Measurements from ENCODE around the gene GJA1. TPM values are rescaled to one million over a fixed set of nuclear protein-coding genes. Genes with fewer than 3 reads are reported as not detected.

Gene GJA1
- total RNA-seq, 1 experiment from 2014 or later: 528 TPM

GRCh38 chr6:121436274-121436857, 920 bp downstream of the GJA1 start:
- Histone ChIP-seq H3K18ac (ENCODE audit: insufficient read length, low read depth, low read length) (peak overlapping the region; percentile 43), H2AK5ac (ENCODE audit: insufficient read length, low read length) (no peak overlapping the region), H2BK15ac (ENCODE audit: low read depth, low read length) (no peak overlapping the region), H4K20me1 (ENCODE audit: control insufficient read depth, insufficient read depth, insufficient read length) (no peaks in the 10 kb centered on the region), H3K9ac (ENCODE audit: extremely low read depth, insufficient read length, low read length) (peak overlapping the region; percentile 96), H4K8ac (replicated peaks; ENCODE audit: insufficient read length, low read depth, low read length) (no peak overlapping the region), H3K27me3 (ENCODE audit: insufficient read depth, low read length) (no peaks in the 10 kb centered on the region), H3K4me2 (ENCODE audit: insufficient read depth, insufficient read length, low read length) (peak overlapping the region; percentile 92), H2AFZ (ENCODE audit: low read length) (no peak overlapping the region), H3K4me1 (ENCODE audit: insufficient read depth, low read length) (no peaks in the 10 kb centered on the region; the same call in 1 of the 2 replicates), H3K79me1 (ENCODE audit: insufficient read depth, low read depth, low read length, poor library complexity, severe bottlenecking) (no peaks in the 10 kb centered on the region), H4K91ac (ENCODE audit: insufficient read length, low read depth, low read length) (no peak overlapping the region), H4K5ac (ENCODE audit: insufficient read length, low read depth, low read length) (no peak overlapping the region), H3K23ac (ENCODE audit: insufficient read length, low read depth, low read length) (no peak overlapping the region), H3T11ph (ENCODE audit: low read length) (no peak overlapping the region), H3K23me2 (ENCODE audit: insufficient read length, low read depth, low read length, poor library complexity, severe bottlenecking) (no peaks in the 10 kb centered on the region), H3K9me3 (ENCODE audit: control insufficient read depth, low read depth, low read length) (no peaks in the 10 kb centered on the region), H3K56ac (ENCODE audit: insufficient read length, low read depth, low read length) (no peak overlapping the region), H2BK20ac (ENCODE audit: low read depth, low read length, poor library complexity, severe bottlenecking) (no peak overlapping the region), H3K79me2 (ENCODE audit: insufficient read depth, low read length) (peaks cover 40% of the 10 kb centered on the region; the same call in 1 of the 2 replicates), H3K4ac (ENCODE audit: low read depth, low read length) (no peak overlapping the region; the same call in 1 of the 2 replicates), H2BK120ac (ENCODE audit: low read depth, low read length, poor library complexity, severe bottlenecking) (no peak overlapping the region), H3K27ac (ENCODE audit: insufficient read length, low read depth, low read length) (peak overlapping the region; percentile 79), H3K14ac (ENCODE audit: insufficient read depth, low read length) (peak overlapping the region; percentile 10; the same call in 1 of the 2 replicates), H2BK12ac (ENCODE audit: insufficient read length, low read depth, low read length) (no peak overlapping the region), H2BK5ac (ENCODE audit: insufficient read length, low read length) (no peak overlapping the region)
- DNase-seq: no peak
- WGBS (ENCODE audit: extremely low coverage, insufficient read length, low lambda C conversion rate): no CpG with 5 or more reads among the region's 16 CpGs
- Mint-ChIP-seq H3K27me3 (ENCODE audit: low read depth) (no peaks in the 10 kb centered on the region), H3K36me3 (ENCODE audit: insufficient read depth in 1 of 3, low read depth in 3 of 3) (peaks cover 26 to 31% (median 27%) of the 10 kb centered on the region in 3 experiments), H3K9me3 (peaks cover 2 to 3% of the 10 kb centered on the region in 2 experiments; a peak in 2 of 5 replicates), H3K27ac (peak overlapping the region; percentile 96 to 100 (median 99)), H3K4me1 (peaks cover 45 to 52% of the 10 kb centered on the region in 2 experiments), H3K4me3 (peak overlapping the region; percentile 83 to 94)
- no peak for TF ChIP-seq CTCF (conservative IDR thresholded peaks at IDR 0.05)

All from H9 (cell line).